ENCODE results near the gene POGZ.

The POGZ gene, protein sequence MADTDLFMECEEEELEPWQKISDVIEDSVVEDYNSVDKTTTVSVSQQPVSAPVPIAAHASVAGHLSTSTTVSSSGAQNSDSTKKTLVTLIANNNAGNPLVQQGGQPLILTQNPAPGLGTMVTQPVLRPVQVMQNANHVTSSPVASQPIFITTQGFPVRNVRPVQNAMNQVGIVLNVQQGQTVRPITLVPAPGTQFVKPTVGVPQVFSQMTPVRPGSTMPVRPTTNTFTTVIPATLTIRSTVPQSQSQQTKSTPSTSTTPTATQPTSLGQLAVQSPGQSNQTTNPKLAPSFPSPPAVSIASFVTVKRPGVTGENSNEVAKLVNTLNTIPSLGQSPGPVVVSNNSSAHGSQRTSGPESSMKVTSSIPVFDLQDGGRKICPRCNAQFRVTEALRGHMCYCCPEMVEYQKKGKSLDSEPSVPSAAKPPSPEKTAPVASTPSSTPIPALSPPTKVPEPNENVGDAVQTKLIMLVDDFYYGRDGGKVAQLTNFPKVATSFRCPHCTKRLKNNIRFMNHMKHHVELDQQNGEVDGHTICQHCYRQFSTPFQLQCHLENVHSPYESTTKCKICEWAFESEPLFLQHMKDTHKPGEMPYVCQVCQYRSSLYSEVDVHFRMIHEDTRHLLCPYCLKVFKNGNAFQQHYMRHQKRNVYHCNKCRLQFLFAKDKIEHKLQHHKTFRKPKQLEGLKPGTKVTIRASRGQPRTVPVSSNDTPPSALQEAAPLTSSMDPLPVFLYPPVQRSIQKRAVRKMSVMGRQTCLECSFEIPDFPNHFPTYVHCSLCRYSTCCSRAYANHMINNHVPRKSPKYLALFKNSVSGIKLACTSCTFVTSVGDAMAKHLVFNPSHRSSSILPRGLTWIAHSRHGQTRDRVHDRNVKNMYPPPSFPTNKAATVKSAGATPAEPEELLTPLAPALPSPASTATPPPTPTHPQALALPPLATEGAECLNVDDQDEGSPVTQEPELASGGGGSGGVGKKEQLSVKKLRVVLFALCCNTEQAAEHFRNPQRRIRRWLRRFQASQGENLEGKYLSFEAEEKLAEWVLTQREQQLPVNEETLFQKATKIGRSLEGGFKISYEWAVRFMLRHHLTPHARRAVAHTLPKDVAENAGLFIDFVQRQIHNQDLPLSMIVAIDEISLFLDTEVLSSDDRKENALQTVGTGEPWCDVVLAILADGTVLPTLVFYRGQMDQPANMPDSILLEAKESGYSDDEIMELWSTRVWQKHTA (N-terminal part only)

DNA sequence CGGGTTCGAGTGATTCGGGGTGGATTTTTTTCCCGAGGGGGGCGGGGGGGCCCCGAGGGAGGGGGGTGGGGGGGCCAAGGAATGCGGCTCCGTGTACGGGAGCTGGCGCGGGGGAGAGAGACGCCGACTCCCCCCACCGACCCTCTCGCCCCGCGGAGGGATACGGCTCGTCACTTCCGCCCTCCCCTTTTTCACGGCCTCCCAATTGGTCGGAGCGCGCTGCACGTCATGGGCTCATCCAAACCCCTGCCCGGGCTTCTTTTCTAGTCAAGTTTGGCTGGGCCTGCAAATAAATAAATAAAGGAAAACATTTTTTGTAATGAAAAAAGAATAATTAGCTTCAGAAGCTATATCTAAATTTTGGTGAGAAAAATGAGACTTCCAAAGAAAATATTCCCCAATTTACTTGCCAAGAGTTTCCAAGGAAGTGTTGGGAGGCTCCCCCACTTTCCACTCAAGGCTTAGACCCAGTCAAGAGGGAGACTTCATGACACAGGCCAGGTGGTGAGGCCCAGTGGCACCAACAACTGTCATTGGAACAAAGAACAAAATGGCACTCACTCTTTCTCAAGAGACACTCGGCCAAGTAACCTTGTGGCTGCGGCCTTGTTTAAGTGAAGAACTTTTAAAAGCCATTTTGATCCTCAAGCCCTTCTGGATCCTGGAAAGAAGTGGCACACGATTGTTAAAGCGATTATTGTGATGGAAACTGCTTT, at the start of gene POGZ:
POGZ (minus strand) TSS at position 164 of the 716 bp plus-strand sequence. CDS start 17,290 bp downstream, outside the sequence.
- peak; percentile 53 for FAIRE-seq

DNA sequence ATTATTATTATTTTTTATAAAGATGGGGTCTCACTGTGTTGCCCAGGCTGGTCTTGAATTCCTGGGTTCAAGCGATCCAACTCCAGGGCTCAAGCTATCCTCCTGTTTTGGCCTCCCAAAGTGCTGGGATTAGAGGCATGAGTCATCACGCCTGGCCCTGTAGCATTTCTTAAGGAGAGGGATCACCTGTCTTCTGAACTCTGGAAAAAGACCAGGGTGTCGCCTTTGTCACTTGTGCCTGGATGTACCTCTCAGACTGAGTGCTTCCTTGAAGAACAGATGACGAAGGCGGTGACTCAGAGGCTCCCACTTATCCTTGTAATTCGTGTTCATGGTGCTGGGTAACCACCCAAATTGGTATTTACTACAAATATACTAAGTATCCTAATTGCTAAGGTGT, 49.5 kb upstream of the POGZ start:
- no peak for DNase-seq (ENCODE audit: low spot score)
- no peak for FAIRE-seq

More for the DNA sequence above, at the start of gene POGZ:
- peak; percentile 80 for DNase-seq (ENCODE audit: low spot score)

DNA sequence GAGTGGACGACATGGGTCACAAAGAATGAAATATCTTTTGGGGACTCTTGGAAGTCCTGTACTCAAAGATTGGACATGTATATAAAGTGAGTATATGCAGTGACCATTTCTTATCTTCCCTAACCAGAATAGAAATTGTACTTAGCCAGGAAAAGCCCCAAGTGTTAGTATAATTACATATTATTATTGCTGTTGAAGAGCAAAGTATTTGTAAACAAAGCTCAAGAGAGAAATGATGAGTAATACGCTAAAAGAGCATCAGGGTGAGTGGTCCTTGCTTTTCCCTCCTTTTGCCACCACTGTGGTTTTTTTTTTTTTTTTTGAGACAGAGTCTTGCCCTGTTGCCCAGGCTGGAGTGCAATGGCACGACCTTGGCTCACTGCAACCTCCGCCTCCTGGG, 45.5 kb upstream of the POGZ start:
- no peak for FAIRE-seq

DNA sequence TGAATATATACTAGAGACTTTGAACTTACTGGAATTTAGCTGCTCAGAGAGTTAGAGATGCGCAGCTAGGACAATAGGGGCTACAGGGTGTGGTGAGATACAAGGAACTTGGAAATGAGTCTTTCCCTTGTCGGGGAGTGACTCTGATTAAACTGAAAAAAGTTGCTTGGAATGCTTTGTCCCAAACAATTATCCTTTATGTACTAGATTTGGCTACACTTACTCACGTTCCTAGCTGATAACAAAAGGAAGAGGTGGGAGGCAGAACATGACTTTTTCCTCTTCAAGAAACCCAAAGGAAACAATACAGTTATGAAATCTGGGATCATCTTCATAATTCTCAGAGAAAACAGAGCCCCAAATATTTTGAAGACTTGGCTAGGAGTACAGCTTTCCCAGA, 45.0 kb upstream of the POGZ start:
- FAIRE-seq (no peak), DNase-seq (ENCODE audit: low spot score) (no peak)

More for the DNA sequence above, 45.5 kb upstream of the POGZ start:
- no peak for DNase-seq (ENCODE audit: low spot score)

DNA sequence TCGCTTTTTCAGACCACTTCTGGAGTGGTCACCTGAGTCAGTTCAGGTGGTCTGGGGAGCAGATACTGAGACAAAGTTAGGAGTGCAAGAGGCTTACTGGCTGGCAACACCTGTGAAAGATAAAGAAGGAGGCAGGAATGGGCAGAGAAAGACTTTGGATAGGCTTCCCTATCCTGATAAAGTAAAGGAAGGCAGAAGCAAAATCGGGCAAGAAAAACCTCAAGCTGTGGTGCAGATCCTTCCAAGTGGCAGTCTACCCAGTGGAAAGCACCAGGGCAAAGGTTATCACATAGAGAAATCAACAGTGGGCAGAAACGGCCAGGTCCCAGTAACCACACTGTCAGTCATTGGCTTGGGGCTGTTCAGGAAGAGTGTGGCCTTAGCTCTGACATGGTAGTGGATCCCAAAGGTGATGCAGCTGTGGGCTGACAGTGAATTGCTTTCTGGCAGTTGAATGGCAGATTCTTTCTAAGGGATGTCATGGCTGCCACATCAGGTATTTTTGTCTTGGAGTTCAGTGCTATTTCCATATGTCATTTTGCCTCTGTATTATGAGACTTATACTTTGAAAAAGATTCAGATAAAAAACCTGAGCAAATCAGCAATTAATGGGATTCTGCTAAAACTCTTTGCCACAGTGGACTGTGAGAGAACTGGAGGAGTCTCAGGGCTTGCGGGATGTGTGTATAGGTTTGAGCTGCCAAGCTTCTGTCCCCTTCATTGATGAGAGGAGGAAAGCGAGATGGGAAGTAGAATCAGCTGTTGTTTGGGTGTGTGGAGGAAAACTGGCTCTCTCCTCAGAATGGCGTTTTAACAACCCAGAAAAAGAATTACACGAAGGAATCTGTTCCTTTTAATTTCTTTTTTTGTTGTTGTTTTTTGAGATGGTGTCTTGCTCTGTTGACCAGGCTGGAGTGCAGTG, 43.8 kb upstream of the POGZ start:
- peak; percentile 81 for FAIRE-seq

DNA sequence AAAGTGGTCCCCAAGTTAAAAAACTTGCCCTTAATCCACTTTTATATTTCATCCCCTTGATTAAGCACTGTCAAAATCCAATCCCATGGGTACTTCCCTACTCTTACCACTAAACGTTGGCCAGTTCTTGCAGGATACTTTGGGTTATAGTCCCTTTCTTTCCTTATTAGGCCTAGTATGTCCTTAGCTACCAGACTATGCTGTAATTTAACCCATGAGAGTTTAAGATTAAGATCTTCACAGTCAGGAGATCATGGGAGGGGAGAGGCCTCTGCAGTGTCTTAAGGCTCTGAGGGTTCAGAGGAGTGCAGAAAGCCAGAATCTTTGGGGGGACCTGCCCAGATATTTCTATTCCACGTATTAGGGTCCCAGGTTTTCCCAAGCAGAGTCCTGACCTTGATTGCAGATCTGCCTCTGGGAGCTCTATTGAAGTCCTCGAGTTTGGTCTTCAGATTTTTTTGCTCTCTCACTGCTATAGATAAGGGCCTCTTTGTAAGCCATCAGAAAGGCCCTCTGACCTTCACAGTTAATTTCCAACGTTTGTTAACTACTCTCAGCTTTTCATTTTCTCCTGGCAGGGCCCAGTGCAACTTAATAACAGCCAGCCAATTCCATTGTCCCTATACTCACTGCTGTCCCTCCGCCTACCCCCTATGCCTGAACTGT, 42.9 kb upstream of the POGZ start:
- FAIRE-seq (no peak), DNase-seq (ENCODE audit: low spot score) (no peak)

More for the DNA sequence above, 43.8 kb upstream of the POGZ start:
- peak; percentile 80 for DNase-seq (ENCODE audit: low spot score)

DNA sequence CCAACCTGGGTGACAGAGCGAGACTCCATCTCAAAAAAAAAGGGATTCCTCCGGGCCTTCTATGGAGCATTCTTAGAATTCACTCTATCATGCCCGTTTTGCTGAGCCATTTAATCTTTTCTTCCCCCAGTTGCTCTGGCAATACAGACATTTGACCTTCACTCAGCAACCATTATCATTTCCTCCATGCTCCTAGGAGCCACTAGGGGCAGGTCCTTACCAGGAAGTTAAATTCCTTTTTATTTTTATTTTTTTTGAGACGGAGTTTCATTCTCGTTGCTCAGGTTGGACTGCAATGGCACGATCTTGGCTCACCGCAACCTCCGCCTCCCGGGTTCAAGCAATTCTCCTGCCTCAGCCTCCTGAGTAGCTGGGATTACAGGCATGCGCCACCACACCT, 42.2 kb upstream of the POGZ start:
- DNase-seq (ENCODE audit: low spot score) (no peak), FAIRE-seq (no peak)

DNA sequence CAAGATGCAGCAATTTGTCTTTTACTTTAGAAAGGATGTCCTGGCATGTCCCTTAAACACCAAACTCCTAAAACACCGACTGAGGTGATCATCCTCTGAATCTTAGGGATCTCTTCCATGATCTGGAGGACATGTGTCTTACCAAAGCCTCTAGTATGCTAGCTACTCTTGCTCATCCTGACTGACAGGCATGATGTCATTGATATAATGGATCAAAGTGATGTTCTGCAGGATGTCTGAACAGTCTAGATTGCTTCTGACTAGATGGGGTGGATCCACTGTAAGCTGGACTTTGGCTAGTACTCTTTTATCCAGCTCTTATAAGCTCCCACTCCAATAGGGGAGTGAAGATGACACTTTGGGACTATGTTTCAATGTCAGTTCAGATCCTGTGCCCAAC, 40.6 kb upstream of the POGZ start:
- DNase-seq (ENCODE audit: low spot score) (no peak), FAIRE-seq (no peak)

DNA sequence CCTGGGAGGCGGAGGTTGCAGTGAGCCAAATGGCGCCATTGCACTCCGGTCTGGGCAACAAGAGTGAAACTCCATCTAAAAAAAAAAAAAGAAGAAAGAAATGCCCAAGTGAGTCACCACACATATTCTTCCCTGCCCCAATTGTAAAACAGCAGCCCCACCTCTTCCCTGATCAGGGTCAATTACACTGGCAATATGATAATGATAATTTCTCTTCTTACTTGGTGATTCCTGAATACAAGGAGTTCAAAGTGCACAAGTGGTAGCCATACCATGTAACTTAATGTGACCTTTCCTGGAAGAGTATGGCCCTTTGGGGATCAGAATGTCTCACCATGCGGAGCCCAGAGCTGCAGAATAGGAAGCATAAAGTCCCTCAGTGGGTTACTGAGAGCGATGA, 40.1 kb upstream of the POGZ start:
- no peak for DNase-seq (ENCODE audit: low spot score)
- no peak for FAIRE-seq

DNA sequence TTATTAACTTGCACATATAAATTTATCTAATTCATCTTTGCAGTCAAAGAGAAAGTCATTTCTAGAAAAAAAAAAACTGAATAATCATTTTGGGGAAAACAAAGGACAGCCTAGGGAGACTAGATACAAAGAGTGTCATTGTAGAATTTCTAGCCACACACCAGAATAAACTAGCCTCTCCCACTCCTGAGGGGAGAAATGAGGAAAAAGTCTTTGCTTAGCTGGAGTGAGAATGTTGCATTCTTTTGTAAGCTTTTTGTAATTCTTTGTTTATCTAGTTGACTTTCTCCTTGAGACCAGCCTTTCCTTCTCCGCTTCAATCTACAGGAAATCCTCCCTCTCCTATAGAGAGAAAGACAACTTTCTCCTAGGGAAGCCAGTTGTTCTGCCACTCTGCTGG, 36.0 kb upstream of the POGZ start:
- no peak for FAIRE-seq
- DNase-seq (ENCODE audit: low spot score), result no peak

DNA sequence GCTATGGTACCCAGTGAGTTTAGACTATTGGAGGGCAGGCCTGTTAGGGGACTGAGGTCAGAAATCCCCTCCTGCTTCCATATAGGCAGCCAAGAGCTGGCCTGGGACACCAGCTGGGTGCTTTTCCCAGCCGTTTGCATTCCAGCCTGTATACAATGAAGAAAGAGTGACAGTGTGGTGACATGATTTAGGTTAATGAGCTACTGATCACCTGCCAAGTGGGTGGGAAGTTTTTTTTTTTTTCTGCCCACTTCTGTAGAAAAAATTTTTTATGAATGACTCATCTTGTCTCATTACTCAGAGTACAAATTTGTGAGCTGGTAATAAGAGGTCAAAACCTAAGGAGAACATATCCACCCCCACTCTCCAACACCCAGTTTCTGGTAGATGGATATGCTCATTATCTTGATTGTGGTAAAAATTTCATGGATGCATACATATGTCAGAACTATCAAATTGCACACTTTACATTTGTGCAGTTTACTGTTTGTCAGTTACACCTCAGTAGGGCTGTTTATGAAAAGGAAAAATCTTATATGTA, 35.5 kb upstream of the POGZ start:
- DNase-seq (ENCODE audit: low spot score), result peak; percentile 88
- FAIRE-seq, result peak; percentile 92

DNA sequence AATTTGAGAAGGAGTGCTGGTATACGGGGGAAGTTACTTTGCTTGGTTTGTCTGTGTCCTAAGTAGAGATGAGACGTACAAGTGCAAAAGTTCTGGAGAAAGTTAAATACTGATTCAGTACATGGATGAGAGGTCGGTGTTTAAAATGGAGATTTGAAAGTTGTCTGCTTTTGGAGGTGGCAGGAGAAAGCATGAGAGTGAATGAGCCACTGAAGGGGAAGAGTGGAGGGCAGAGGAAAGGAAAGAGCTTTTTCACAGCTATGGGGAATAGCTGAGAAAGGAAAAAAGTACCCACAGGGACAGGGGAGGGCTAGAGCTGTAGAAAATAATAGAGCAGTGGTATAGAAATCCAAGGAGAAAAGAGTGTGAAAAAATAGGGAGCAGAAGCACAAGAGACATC, 33.7 kb upstream of the POGZ start:
- DNase-seq (ENCODE audit: low spot score) (no peak), FAIRE-seq (no peak)

DNA sequence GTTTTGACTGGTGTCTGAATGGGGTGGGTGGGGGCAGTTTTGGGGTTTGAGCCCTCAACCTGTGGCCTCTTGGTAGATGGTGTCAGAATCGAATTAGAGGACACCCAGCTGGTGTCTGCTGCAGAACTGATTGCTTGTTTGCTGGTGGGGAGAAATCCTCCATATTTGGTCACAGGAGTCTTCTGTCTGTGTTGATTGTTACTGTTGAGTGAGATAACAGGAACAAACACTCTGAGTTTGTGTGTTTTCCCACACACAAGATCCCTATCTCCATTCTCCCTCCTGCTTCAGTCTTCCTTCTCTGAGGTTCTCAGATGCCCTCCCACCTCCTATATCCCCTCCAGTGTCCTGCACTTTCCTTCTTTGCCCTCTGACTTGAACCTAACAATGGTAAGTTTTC, 32.8 kb upstream of the POGZ start:
- DNase-seq (ENCODE audit: low spot score) (no peak), FAIRE-seq (no peak)

DNA sequence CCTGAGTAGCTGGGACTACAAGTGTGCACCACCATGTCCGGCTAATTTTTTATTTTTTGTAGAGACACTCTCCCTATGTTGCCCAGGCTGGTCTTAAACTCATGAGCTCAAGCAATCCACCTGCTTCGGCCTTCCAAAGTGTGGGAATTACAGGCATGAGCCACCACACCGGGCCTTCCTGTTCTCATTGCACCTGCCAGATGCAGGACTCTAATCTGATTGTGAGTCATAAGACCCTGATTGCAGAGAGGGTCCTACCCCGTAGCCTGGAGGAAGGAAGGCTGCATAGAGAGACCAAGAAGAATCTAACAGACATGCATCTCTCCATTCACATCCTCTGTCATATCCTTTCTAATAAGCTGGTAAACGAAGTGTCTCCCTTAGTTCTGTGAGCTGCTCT, 32.3 kb upstream of the POGZ start:
- DNase-seq (ENCODE audit: low spot score) (no peak), FAIRE-seq (no peak)

DNA sequence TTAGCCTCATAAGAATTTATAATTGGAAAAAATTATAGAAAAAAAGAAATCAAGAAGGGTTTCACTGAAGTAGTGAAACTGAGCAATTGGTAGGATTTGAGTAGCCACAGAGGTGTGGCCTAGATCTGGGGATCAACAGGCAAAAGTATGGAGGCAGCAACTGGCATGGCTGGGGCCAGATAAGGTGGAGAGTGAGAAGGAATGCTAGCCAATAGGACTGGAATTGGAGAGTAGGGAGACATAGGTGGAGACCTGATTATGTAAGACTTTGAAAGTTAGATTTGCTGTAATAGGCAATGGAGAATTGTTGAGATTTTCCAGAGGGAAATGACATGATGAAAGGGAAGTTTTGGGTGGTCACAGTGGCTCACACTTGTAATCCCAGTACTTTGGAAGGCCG, 27.3 kb upstream of the POGZ start:
- FAIRE-seq (no peak), DNase-seq (ENCODE audit: low spot score) (no peak)

DNA sequence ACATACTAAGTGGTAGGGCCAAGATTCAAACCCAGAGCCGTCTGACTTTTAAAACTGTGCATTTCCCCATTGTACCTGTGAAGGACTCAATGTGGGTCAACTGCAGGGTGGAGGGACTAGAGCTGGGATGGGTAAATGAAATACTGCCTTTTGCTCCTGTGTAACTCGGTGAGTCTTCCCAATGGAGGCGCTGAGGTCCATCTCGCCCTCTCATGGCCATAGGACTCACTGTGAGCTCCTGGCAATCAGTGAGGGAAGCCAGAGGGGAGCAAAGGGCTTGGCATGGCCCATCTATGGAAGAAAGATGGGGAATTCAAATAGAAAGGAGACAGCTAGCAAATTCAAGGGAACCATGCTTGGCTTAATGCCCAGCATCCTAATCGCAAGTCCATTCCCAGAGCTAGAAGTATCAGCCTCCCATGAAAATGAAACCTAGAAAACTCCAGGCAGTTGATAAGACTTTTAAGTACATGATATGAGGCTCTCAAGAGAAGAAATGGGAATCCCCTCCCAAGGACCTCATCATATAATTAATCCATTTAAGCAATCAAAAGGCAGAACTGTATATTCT, 26.5 kb upstream of the POGZ start:
- FAIRE-seq, result no peak
- DNase-seq (ENCODE audit: low spot score), result no peak

DNA sequence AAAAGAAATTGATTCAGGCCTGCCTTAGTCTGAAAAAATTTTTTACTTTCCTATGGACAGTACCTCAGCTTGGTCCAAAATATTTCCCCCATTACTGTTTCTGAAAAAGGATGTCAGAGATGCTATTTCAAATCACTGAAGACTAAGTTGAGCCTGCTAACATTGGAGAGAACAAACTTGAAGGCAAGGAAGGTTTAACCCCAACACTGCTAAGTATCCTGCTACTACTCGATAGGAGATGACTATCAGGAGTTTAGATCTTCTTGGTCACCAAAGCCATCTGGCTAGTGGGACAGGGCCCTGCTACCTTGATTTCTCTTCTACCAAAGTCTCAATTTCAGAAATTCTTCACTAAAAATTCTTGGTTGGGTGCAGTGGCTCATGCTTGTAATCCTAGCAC, 22.7 kb upstream of the POGZ start:
- FAIRE-seq (no peak), DNase-seq (ENCODE audit: low spot score) (no peak)

DNA sequence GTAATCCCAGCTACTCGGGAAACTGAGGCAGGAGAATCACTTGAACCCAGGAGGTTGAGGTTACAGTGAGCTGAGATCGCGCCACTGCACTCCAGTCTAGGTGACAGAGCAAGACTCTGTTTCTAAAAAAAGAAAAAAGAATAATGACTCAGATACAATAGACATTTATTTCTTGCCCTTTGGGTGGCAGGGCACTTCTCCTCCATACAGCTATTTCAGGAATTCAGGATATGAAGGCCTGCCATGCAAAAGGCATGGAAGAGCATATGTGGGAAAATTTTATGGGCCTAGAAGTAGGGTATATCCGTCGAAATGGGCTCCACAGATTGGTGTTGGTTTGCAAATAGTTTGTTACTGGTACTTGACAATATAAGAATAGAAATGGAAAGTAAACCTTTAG, 20.2 kb upstream of the POGZ start:
- DNase-seq (ENCODE audit: low spot score) (peak; percentile 23), FAIRE-seq (no peak)

DNA sequence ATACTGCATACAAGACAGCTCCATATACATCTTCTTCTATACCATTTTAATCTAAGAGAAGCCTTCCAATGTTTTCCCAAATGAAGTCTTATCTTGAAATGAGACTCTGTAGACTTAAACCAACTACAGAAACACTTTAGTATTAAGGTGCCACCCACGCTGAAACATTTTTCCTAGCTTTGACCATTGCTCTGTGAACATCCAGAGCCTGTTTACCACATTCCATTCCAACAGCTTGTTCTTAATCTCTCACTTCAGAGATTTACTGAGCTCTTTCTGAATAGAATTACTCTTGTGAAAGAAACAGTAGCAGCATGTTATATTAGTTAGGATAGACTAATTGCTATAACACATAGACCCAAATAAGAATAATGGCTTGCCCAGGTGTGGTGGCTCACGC, 19.6 kb upstream of the POGZ start:
- FAIRE-seq, result no peak

More for the DNA sequence above, 19.6 kb upstream of the POGZ start:
- DNase-seq (ENCODE audit: low spot score), result no peak
